HepG2 (cell line): Measurements from ENCODE around the gene RAB29. TPM values are rescaled to one million over a fixed set of nuclear protein-coding genes. Genes with fewer than 3 reads are reported as not detected.

Source experiments
- ARNTL ChIP-seq: sonication (generic); formaldehyde crosslinking; IDR thresholded peaks from 2 replicates; pipeline ENCODE4 v1.4.0; 2020; ENCODE audit warnings: mild to moderate bottlenecking, missing genetic modification reagents
- FOXK2 ChIP-seq: fragments of 450-650 bp; IDR thresholded peaks from 2 replicates; pipeline ENCODE4 v1.6.1; 2016
- MED1 ChIP-seq: sonication (generic); formaldehyde crosslinking; IDR thresholded peaks from 2 replicates; pipeline ENCODE4 v1.4.0; 2020; ENCODE audit warnings: missing genetic modification reagents
- NFATC3 ChIP-seq: sonication (generic); formaldehyde crosslinking; IDR thresholded peaks from 2 replicates; pipeline ENCODE4 v1.5.1; 2020; ENCODE audit warnings: mild to moderate bottlenecking, missing genetic modification reagents
- NFKB2 ChIP-seq: sonication (generic); formaldehyde crosslinking; IDR thresholded peaks from 2 replicates; pipeline ENCODE4 v1.4.0; 2020; ENCODE audit warnings: missing genetic modification reagents, borderline replicate concordance
- PHF8 ChIP-seq: sonication (generic); formaldehyde crosslinking; IDR thresholded peaks from 2 replicates; pipeline ENCODE4 v1.5.0; 2020; ENCODE audit warnings: missing genetic modification reagents
- RXRA ChIP-seq: sonication (generic); formaldehyde crosslinking; IDR thresholded peaks from 2 replicates; pipeline ENCODE4 v1.5.1; 2020; ENCODE audit warnings: missing genetic modification reagents
- SMAD9 ChIP-seq: sonication (generic); formaldehyde crosslinking; IDR thresholded peaks from 2 replicates; pipeline ENCODE4 v1.5.1; 2020; ENCODE audit warnings: mild to moderate bottlenecking, missing genetic modification reagents
- SP1 ChIP-seq, 2 experiments: fragments of 450-650 bp in 1 of 2; sonication (generic) in 1 of 2; formaldehyde crosslinking in 1 of 2; IDR thresholded peaks; 2 replicates each; pipeline versions ENCODE4 v1.4.0 to v1.6.1; 2016 to 2020; ENCODE audit warnings: missing genetic modification reagents in 1 of 2
- SRSF1 ChIP-seq: fragments of 200-400 bp; formaldehyde crosslinking; optimal IDR thresholded peaks from 2 replicates; pipeline ENCODE3; 2017; ENCODE audit warnings: mild to moderate bottlenecking, low read depth, low read length, moderate library complexity
- TARDBP ChIP-seq: sonication (generic); formaldehyde crosslinking; IDR thresholded peaks from 2 replicates; pipeline ENCODE4 v1.8.0; 2022; ENCODE audit warnings: mild to moderate bottlenecking, missing genetic modification reagents
- ZFP62 ChIP-seq: sonication (generic); formaldehyde crosslinking; IDR thresholded peaks from 2 replicates; pipeline ENCODE4 v1.4.0; 2020; ENCODE audit warnings: missing genetic modification reagents
- ZNF17 ChIP-seq: sonication (generic); formaldehyde crosslinking; IDR thresholded peaks from 2 replicates; pipeline ENCODE4 v1.5.0; 2020; ENCODE audit warnings: mild to moderate bottlenecking, missing genetic modification reagents
- ZNF605 ChIP-seq: sonication (generic); formaldehyde crosslinking; IDR thresholded peaks from 2 replicates; pipeline ENCODE4 v1.8.0; 2022; ENCODE audit warnings: mild to moderate bottlenecking, missing genetic modification reagents
- ZNF644 ChIP-seq: IDR thresholded peaks from 2 replicates; pipeline ENCODE4 v1.6.1; 2016; ENCODE audit warnings: low read depth
- ZNF713 ChIP-seq: sonication (generic); formaldehyde crosslinking; IDR thresholded peaks from 2 replicates; pipeline ENCODE4 v1.4.0; 2020; ENCODE audit warnings: mild to moderate bottlenecking, missing genetic modification reagents
- ZNF746 ChIP-seq: sonication (generic); formaldehyde crosslinking; IDR thresholded peaks from 2 replicates; pipeline ENCODE4 v1.8.0; 2022; ENCODE audit warnings: mild to moderate bottlenecking, missing genetic modification reagents
- polyA plus RNA-seq, 8 experiments: library from polyadenylated mRNA; depleted of rRNA in 3 of 8; stranded (reverse) in 7 of 8; unstranded in 1 of 8; fragments of >200 nt; fragmentation: Illumina TruSeq in 4 of 8; extraction: Trizol in 4 of 8; gene quantifications; 2 replicates each; pipeline versions ENCODE4 v1.2.1 to v1.2.3, GENCODE V29; 2011 to 2016; ENCODE audit warnings: low read depth in 4 of 8, missing spikeins in 1 of 8, mixed read lengths in 1 of 8; ENCODE audit not compliant: insufficient read depth in 1 of 8
- total RNA-seq, 5 experiments: library from RNA; depleted of rRNA; stranded (reverse); fragments of >200 nt; fragmentation: Illumina TruSeq; extraction: Trizol; gene quantifications; 2 replicates each; pipeline ENCODE4 v1.2.3, GENCODE V29; 2016; ENCODE audit warnings: low read depth in 1 of 5
- TF ChIP-seq, protein P1 (sequence below): sonication (generic); formaldehyde crosslinking; IDR thresholded peaks from 2 replicates; pipeline ENCODE4 v1.4.0; 2020; ENCODE audit warnings: mild to moderate bottlenecking, missing genetic modification reagents
- TF ChIP-seq, protein P2 (sequence below): sonication (generic); formaldehyde crosslinking; IDR thresholded peaks from 2 replicates; pipeline ENCODE4 v1.5.0; 2020; ENCODE audit warnings: mild to moderate bottlenecking, missing genetic modification reagents, borderline replicate concordance
- TF ChIP-seq, protein P3 (sequence below): sonication (generic); formaldehyde crosslinking; IDR thresholded peaks from 2 replicates; pipeline ENCODE4 v1.9.0; 2021; ENCODE audit warnings: missing genetic modification reagents, mild to moderate bottlenecking, borderline replicate concordance
- TF ChIP-seq, protein P4 (sequence below), 2 experiments: sonication (generic) in 1 of 2; formaldehyde crosslinking in 1 of 2; IDR thresholded peaks; 2 replicates each; pipeline versions ENCODE4 v1.4.0 to v1.6.1; 2018 to 2020; ENCODE audit warnings: missing genetic modification reagents in 2 of 2, borderline replicate concordance in 1 of 2, low read depth in 1 of 2, mild to moderate bottlenecking in 1 of 2, missing biosample characterization in 1 of 2
- TF ChIP-seq, protein P5 (sequence below): sonication (generic); formaldehyde crosslinking; IDR thresholded peaks from 2 replicates; pipeline ENCODE4 v1.4.0; 2020; ENCODE audit warnings: missing genetic modification reagents, borderline replicate concordance

RAB29 gene
- total and polyA plus RNA-seq, 2 of the 13 experiments (the other 11 are each of a cell fraction or from before 2014, with no cell fraction given), result 8.7 to 10.1 TPM

DNA sequence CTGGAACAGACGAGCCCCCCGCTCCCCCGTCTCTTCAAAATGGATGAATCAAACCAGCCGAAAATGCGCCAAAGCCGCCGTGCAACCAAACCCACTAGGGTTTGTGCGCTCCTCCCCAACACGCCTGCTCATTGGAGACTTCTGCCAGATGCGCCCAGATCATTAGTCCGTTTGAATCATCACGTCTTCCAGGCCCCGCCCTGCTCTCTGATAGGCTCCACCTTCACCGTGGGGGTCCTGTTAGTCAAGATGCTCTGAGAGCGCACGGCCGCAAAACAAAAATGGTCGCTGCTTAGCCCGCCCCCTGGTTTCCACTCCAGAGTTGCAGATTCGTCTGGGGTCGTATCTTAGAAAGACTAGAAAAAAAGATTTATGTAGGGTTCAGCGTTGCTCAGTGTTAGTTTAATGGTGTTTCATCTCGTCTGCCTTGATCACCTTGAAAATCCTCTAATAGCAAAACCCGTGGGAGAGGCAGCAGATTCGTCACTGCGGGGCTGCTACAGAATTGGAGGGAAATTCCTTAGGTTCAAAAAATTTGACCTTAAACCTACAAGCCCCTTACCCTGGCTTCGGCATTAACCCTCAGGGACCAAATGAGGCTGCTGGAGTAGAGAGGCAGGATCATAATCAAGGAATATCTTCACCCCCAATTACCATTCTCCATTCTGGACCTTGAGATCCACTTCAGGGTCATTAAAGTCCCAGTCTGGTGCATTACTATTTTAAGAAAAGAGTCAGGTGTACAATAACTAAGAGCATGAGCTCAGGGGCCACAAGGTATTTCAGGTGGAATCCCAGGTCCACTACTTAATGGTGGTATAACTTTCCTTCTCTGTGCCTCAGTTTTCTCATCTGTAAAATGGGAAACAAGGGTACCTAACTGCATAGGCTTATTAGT, 24.9 kb downstream of the RAB29 start, which contains the start of gene NUCKS1 (continued):
- TF ChIP-seq, protein P1, sequence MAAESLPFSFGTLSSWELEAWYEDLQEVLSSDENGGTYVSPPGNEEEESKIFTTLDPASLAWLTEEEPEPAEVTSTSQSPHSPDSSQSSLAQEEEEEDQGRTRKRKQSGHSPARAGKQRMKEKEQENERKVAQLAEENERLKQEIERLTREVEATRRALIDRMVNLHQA (CRISPR knock-in tag), result no peak
- peak; percentile 68 for TF ChIP-seq ZNF605 (CRISPR knock-in tag)
- TF ChIP-seq NFATC3 (CRISPR knock-in tag), result no peak
- peak; percentile 50; the same call in 1 of the 2 replicates for TF ChIP-seq TARDBP (CRISPR knock-in tag)
- TF ChIP-seq ZFP62 (CRISPR knock-in tag), result no peak
- TF ChIP-seq, protein P2, sequence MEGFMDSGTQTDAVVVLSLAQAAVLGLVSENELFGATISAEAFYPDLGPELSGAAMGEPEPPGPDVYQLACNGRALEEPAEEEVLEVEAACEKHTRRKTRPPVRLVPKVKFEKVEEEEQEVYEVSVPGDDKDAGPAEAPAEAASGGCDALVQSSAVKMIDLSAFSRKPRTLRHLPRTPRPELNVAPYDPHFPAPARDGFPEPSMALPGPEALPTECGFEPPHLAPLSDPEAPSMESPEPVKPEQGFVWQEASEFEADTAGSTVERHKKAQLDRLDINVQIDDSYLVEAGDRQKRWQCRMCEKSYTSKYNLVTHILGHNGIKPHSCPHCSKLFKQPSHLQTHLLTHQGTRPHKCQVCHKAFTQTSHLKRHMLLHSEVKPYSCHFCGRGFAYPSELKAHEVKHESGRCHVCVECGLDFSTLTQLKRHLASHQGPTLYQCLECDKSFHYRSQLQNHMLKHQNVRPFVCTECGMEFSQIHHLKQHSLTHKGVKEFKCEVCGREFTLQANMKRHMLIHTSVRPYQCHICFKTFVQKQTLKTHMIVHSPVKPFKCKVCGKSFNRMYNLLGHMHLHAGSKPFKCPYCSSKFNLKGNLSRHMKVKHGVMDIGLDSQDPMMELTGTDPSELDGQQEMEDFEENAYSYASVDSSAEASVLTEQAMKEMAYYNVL (CRISPR knock-in tag), result no peak
- TF ChIP-seq, protein P3, sequence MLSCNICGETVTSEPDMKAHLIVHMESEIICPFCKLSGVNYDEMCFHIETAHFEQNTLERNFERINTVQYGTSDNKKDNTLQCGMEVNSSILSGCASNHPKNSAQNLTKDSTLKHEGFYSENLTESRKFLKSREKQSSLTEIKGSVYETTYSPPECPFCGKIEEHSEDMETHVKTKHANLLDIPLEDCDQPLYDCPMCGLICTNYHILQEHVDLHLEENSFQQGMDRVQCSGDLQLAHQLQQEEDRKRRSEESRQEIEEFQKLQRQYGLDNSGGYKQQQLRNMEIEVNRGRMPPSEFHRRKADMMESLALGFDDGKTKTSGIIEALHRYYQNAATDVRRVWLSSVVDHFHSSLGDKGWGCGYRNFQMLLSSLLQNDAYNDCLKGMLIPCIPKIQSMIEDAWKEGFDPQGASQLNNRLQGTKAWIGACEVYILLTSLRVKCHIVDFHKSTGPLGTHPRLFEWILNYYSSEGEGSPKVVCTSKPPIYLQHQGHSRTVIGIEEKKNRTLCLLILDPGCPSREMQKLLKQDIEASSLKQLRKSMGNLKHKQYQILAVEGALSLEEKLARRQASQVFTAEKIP (CRISPR knock-in tag), result no peak
- no peak for TF ChIP-seq NFKB2 (CRISPR knock-in tag)
- TF ChIP-seq ZNF713 (CRISPR knock-in tag), result no peak
- TF ChIP-seq ZNF644 (CRISPR knock-in tag), result no peak
- no peak; the same call in 1 of the 2 replicates for TF ChIP-seq RXRA
- TF ChIP-seq FOXK2, result no peak
- no peak for TF ChIP-seq ZNF17
- TF ChIP-seq SRSF1, result no peak
- no peak for TF ChIP-seq ZNF746
- TF ChIP-seq, protein P4, sequence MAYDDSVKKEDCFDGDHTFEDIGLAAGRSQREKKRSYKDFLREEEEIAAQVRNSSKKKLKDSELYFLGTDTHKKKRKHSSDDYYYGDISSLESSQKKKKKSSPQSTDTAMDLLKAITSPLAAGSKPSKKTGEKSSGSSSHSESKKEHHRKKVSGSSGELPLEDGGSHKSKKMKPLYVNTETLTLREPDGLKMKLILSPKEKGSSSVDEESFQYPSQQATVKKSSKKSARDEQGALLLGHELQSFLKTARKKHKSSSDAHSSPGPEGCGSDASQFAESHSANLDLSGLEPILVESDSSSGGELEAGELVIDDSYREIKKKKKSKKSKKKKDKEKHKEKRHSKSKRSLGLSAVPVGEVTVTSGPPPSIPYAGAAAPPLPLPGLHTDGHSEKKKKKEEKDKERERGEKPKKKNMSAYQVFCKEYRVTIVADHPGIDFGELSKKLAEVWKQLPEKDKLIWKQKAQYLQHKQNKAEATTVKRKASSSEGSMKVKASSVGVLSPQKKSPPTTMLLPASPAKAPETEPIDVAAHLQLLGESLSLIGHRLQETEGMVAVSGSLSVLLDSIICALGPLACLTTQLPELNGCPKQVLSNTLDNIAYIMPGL (CRISPR knock-in tag; IDR thresholded peaks at IDR 0.05; ENCODE audit: borderline replicate concordance in 1 of 2, low read depth in 1 of 2), result peak; percentile 52 to 64; a peak in 3 of 4 replicates
- TF ChIP-seq SP1 (IDR thresholded peaks at IDR 0.05), result no peak
- peak; percentile 94 for TF ChIP-seq SP1 (CRISPR knock-in tag; IDR thresholded peaks at IDR 0.05)
- TF ChIP-seq PHF8 (CRISPR knock-in tag), result peak; percentile 46
- TF ChIP-seq, protein P5, sequence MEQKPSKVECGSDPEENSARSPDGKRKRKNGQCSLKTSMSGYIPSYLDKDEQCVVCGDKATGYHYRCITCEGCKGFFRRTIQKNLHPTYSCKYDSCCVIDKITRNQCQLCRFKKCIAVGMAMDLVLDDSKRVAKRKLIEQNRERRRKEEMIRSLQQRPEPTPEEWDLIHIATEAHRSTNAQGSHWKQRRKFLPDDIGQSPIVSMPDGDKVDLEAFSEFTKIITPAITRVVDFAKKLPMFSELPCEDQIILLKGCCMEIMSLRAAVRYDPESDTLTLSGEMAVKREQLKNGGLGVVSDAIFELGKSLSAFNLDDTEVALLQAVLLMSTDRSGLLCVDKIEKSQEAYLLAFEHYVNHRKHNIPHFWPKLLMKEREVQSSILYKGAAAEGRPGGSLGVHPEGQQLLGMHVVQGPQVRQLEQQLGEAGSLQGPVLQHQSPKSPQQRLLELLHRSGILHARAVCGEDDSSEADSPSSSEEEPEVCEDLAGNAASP (CRISPR knock-in tag), result no peak
- peak; percentile 32; the same call in 1 of the 2 replicates for TF ChIP-seq MED1 (CRISPR knock-in tag)
- TF ChIP-seq SMAD9 (CRISPR knock-in tag), result no peak
- no peak for TF ChIP-seq ARNTL (CRISPR knock-in tag)
